K562 (cell line): ENCODE results near the gene PROKR1. TPM values are rescaled to one million over a fixed set of nuclear protein-coding genes. Genes with fewer than 3 reads are reported as not detected.

Source experiments
- ATAC-seq: fragments of 200-7000 bp; cut with Tn5 transposase; 3 replicates; pipeline ENCODE4 v1.9.1; 2020; ENCODE audit warnings: moderate library complexity
- BruUV-seq: library from RNA; stranded (reverse); fragments of 400-500 nt; replicated peaks from 2 replicates; lab custom pipeline; 2021; lab: Mats Ljungman, UMichigan
- CTCF ChIA-PET: fragments of 300-600 bp; formaldehyde crosslinking; extraction: SDS; loops from one replicate; lab custom pipeline; 2021; ENCODE audit warnings: low intra/inter-chr PET ratio; lab: Yijun Ruan, JAX
- POLR2A ChIA-PET: fragments of 300-600, 350-650 bp; sonication (Branson Sonifier 250); formaldehyde crosslinking; extraction: SDS; loops from one replicate; lab custom pipeline; 2021; ENCODE audit warnings: antibody characterized with exemption, inconsistent platforms; lab: Yijun Ruan, JAX
- DNase-seq, 4 experiments: peaks; one replicate each; pipeline versions ENCODE4 v3.0.0 to v3.0.0-alpha.2; 2011 to 2018; ENCODE audit warnings: low spot score in 3 of 4, mixed read lengths in 3 of 4; ENCODE audit errors: extremely low read depth in 1 of 4
- FAIRE-seq: peaks from 2 replicates; lab custom pipeline; 2011; peaks lifted over from hg19 to GRCh38; lab: Jason Lieb, UNC
- H2AFZ ChIP-seq: 2 replicates; pipeline ENCODE4 v1.6.0; 2011; ENCODE audit warnings: low read depth, low read length, control low read depth, inconsistent platforms
- H3K27ac ChIP-seq: fragments of 200-600 bp; 3 replicates; pipeline ENCODE4 v1.8.0; 2011; ENCODE audit warnings: low read depth, mild to moderate bottlenecking, control low read depth, inconsistent platforms, low read length, moderate library complexity, mixed read lengths; ENCODE audit errors: extremely low read depth
- H3K27me3 ChIP-seq, 2 experiments: fragments of 300-600 bp in 1 of 2; 2 replicates in 1 of 2; 3 replicates in 1 of 2; pipeline versions ENCODE4 v1.6.0 to v1.8.0; 2011; ENCODE audit warnings: inconsistent platforms in 2 of 2, low read length in 2 of 2, mild to moderate bottlenecking in 1 of 2, mixed read lengths in 1 of 2, moderate library complexity in 1 of 2; ENCODE audit not compliant: control insufficient read depth in 2 of 2, insufficient read depth in 2 of 2
- H3K36me3 ChIP-seq: fragments of 300-600 bp; 3 replicates; pipeline ENCODE4 v1.8.0; 2011; ENCODE audit warnings: mild to moderate bottlenecking, low read length, inconsistent platforms; ENCODE audit not compliant: control insufficient read depth, insufficient read depth
- H3K4me1 ChIP-seq, 2 experiments: fragments of 200-600 bp in 1 of 2; replicated peaks in 1 of 2; 2 replicates in 1 of 2; 3 replicates in 1 of 2; pipeline versions ENCODE4 v1.5.1 to v1.8.0; 2011; ENCODE audit warnings: inconsistent platforms in 2 of 2, low read length in 2 of 2, mild to moderate bottlenecking in 1 of 2, mixed read lengths in 1 of 2, moderate library complexity in 1 of 2; ENCODE audit not compliant: control insufficient read depth in 2 of 2, insufficient read depth in 2 of 2
- H3K4me2 ChIP-seq: 2 replicates; pipeline ENCODE4 v1.6.1; 2011; ENCODE audit warnings: low read length, control low read depth, inconsistent platforms, mixed read lengths; ENCODE audit not compliant: insufficient read depth
- H3K4me3 ChIP-seq: fragments of 200-600 bp; sonication (generic), shearing (Covaris generic); 2 replicates; pipeline ENCODE4 v1.5.1; 2016; ENCODE audit warnings: control low read depth, inconsistent platforms
- H3K79me2 ChIP-seq: fragments of 200-600 bp; 3 replicates; pipeline ENCODE4 v1.8.0; 2011; ENCODE audit warnings: low read length, inconsistent platforms; ENCODE audit not compliant: control insufficient read depth, insufficient read depth
- H3K9ac ChIP-seq, 2 experiments: 2 replicates each; pipeline versions ENCODE4 v1.6.0 to v1.6.1; 2011; ENCODE audit warnings: low read depth in 2 of 2, low read length in 2 of 2, control low read depth in 1 of 2, inconsistent platforms in 1 of 2, mild to moderate bottlenecking in 1 of 2, mixed read lengths in 1 of 2; ENCODE audit not compliant: insufficient read depth in 1 of 2
- H3K9me1 ChIP-seq: one replicate; pipeline ENCODE4 v1.6.0; 2011; ENCODE audit warnings: inconsistent platforms, mild to moderate bottlenecking, low read length, moderate library complexity; ENCODE audit not compliant: control insufficient read depth, insufficient read depth
- H3K9me3 ChIP-seq: replicated peaks from 2 replicates; pipeline ENCODE4 v1.5.1; 2011; ENCODE audit warnings: low read depth, low read length, inconsistent platforms; ENCODE audit not compliant: control insufficient read depth, insufficient read depth
- H4K20me1 ChIP-seq: replicated peaks from 2 replicates; pipeline ENCODE4 v1.6.1; 2011; ENCODE audit warnings: low read length, inconsistent platforms, mixed read lengths; ENCODE audit not compliant: control insufficient read depth, insufficient read depth
- GATAD2A ChIP-seq: fragments of 450-650 bp; IDR thresholded peaks from 2 replicates; pipeline ENCODE4 v1.6.1; 2017
- HLTF ChIP-seq: fragments of 450-650 bp; IDR thresholded peaks from 2 replicates; pipeline ENCODE4 v1.6.1; 2016
- ILK ChIP-seq: fragments of 450-650 bp; IDR thresholded peaks from 2 replicates; pipeline ENCODE4 v1.6.1; 2016; ENCODE audit warnings: missing genetic modification characterization, low read depth, mild to moderate bottlenecking, missing compliant biosample characterization, moderate library complexity, borderline replicate concordance
- JUND ChIP-seq, 2 experiments: IDR thresholded peaks; 2 replicates in 1 of 2; 3 replicates in 1 of 2; pipeline ENCODE4 v1.6.1; 2011; ENCODE audit warnings: borderline replicate concordance in 2 of 2, low read depth in 2 of 2, low read length in 2 of 2, improper control_type of control experiment in 1 of 2, missing biosample characterization in 1 of 2, missing genetic modification characterization in 1 of 2, missing genetic modification reagents in 1 of 2
- MAFG ChIP-seq: fragments of 450-650 bp; conservative IDR thresholded peaks from 2 replicates; pipeline ENCODE4 v1.6.1; 2016; ENCODE audit warnings: missing genetic modification characterization, missing compliant biosample characterization
- MYNN ChIP-seq, 2 experiments: sonication (generic); formaldehyde crosslinking in 1 of 2; IDR thresholded peaks; 2 replicates each; pipeline versions ENCODE4 v1.5.0 to v1.6.1; 2016 to 2020; ENCODE audit warnings: antibody characterized with exemption in 1 of 2, missing genetic modification reagents in 1 of 2
- NR4A1 ChIP-seq, 2 experiments: fragments of 250-450 bp in 1 of 2; fragments of 450-650 bp in 1 of 2; sonication (Bioruptor Pico) in 1 of 2; IDR thresholded peaks; 2 replicates each; pipeline versions ENCODE4 v1.4.0 to v1.6.1; 2016 to 2020; ENCODE audit warnings: mild to moderate bottlenecking in 2 of 2, missing compliant biosample characterization in 1 of 2, missing genetic modification characterization in 1 of 2, moderate library complexity in 1 of 2
- PTRF ChIP-seq: fragments of 450-650 bp; IDR thresholded peaks from 2 replicates; pipeline ENCODE4 v1.6.1; 2016; ENCODE audit warnings: mild to moderate bottlenecking, missing genetic modification characterization, missing compliant biosample characterization
- STAG1 ChIP-seq: sonication (generic); formaldehyde crosslinking; IDR thresholded peaks from 2 replicates; pipeline ENCODE4 v1.5.0; 2020; ENCODE audit warnings: missing genetic modification reagents, borderline replicate concordance
- TCF7 ChIP-seq: sonication (generic); IDR thresholded peaks from 2 replicates; pipeline ENCODE4 v1.6.1; 2016; ENCODE audit warnings: antibody characterized with exemption, borderline replicate concordance
- TCFL5 ChIP-seq: fragments of 250-450 bp; sonication (Bioruptor Pico); conservative IDR thresholded peaks from 2 replicates; pipeline ENCODE4 v1.6.1; 2021; ENCODE audit warnings: mild to moderate bottlenecking, moderate library complexity, matching md5 sums
- ZNF134 ChIP-seq: fragments of 250-450 bp; sonication (Bioruptor Pico); conservative IDR thresholded peaks from 2 replicates; pipeline ENCODE4 v1.4.0; 2020
- ZNF444 ChIP-seq: fragments of 250-450 bp; sonication (Bioruptor Pico); IDR thresholded peaks from 2 replicates; pipeline ENCODE4 v1.4.0; 2020; ENCODE audit warnings: mild to moderate bottlenecking, moderate library complexity
- WGBS: fragments of 100-300 bp; shearing (Covaris generic); methylation state at CpG from one replicate; pipeline ENCODE4 v1.1.6; 2016; ENCODE audit warnings: low coverage, mixed read lengths; ENCODE audit not compliant: insufficient coverage; ENCODE audit errors: missing lambda C conversion rate; 5-methylcytosine and 5-hydroxymethylcytosine counted together
- in situ Hi-C: fragments of 300-500 bp; cut with MboI; formaldehyde crosslinking; loops from 4 replicates; pipeline ENCODE4 v1.15.0; 2018; ENCODE audit warnings: inconsistent platforms, mixed read lengths
- intact Hi-C: fragments of 100-400 bp; cut with micrococcal nuclease; formaldehyde crosslinking; loops from 2 replicates; pipeline ENCODE4 v1.14.2; 2022
- polyA plus RNA-seq, 8 experiments: library from polyadenylated mRNA; depleted of rRNA in 4 of 8; stranded (reverse) in 5 of 8; unstranded in 3 of 8; fragments of >200 nt; fragmentation: Nextera tagmentation in 2 of 8; fragmentation: Illumina TruSeq in 1 of 8; extraction: Ambion mirVana in 2 of 8; extraction: Trizol in 1 of 8; gene quantifications; 2 replicates each; pipeline versions ENCODE4 v1.2.1 to v1.2.3, GENCODE V29; 2011 to 2014; ENCODE audit warnings: inconsistent platforms in 1 of 8, missing spikeins in 1 of 8
- total RNA-seq, 7 experiments: library from RNA; depleted of rRNA in 6 of 7; stranded (reverse); fragments of >200 nt in 6 of 7; fragmentation: Illumina TruSeq in 2 of 7; extraction: Trizol in 2 of 7; gene quantifications; 2 replicates each; pipeline versions ENCODE4 v1.2.1 to v1.2.3, GENCODE V29; 2011 to 2021; ENCODE audit warnings: low replicate concordance in 1 of 7
- TF ChIP-seq, protein P1 (sequence below): fragments of 250-450 bp; sonication (Bioruptor Pico); IDR thresholded peaks from 2 replicates; pipeline ENCODE4 v1.8.0; 2021; ENCODE audit warnings: borderline replicate concordance, mild to moderate bottlenecking, moderate library complexity; ENCODE audit not compliant: poor library complexity, severe bottlenecking
- TF ChIP-seq, protein P2 (sequence below): sonication (generic); formaldehyde crosslinking; IDR thresholded peaks from 2 replicates; pipeline ENCODE4 v1.8.0; 2022; ENCODE audit warnings: mild to moderate bottlenecking, low read depth, missing genetic modification reagents

PROKR1 gene
- total and polyA plus RNA-seq, 9 of the 15 experiments (the other 6 are each of a cell fraction or from before 2014, with no cell fraction given), result 0.01 to 0.18 (median 0.09) TPM; not detected in 1

DNA sequence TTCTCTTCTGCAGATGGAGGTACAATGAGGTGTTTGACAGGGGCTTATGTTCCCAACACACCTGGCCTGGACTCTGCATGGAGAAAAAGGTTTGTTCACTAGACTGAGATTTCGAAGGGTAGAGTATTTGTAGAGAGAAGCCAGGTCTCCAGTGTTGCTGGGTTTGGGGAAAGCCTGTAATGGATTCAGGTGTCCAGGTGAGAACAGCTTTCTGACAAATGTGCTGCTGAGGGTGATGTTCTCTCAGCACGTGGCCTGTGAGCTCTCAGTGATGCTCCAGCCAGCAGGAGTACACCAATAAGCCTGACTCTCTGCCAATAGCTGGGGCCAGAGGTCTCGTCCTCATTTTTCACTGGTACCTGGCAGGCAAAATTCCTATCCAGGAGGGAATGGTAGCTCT, 47.5 kb downstream of the PROKR1 start:
- Histone ChIP-seq H3K9me1 (no peaks in the 10 kb centered on the region), H3K4me3 (no peak overlapping the region), H3K27ac (no peak overlapping the region), H3K36me3 (no peaks in the 10 kb centered on the region), H3K4me2 (no peak overlapping the region), H3K9ac (no peak overlapping the region), H2AFZ (no peak overlapping the region), H3K79me2 (no peaks in the 10 kb centered on the region), H3K9me3 (no peaks in the 10 kb centered on the region), H3K27me3 (no peaks in the 10 kb centered on the region), H3K4me1 (peaks cover 2 to 10% of the 10 kb centered on the region in 2 experiments; a peak in 4 of 5 replicates), H4K20me1 (no peaks in the 10 kb centered on the region)
- BruUV-seq, result no TSS peak
- POLR2A ChIA-PET, result interaction anchor here (1.0 kb wide), 1 partner anchor 11 kb away, joined by 3 read pairs; no protein-coding TSS in a partner anchor
- TF ChIP-seq GATAD2A, result no peak
- TF ChIP-seq MAFG (tag), result no peak
- TF ChIP-seq, protein P1, sequence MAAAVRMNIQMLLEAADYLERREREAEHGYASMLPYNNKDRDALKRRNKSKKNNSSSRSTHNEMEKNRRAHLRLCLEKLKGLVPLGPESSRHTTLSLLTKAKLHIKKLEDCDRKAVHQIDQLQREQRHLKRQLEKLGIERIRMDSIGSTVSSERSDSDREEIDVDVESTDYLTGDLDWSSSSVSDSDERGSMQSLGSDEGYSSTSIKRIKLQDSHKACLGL (CRISPR knock-in tag), result no peak
- no peak for TF ChIP-seq ILK (tag)
- no peak for TF ChIP-seq TCFL5 (CRISPR knock-in tag)
- no peak for TF ChIP-seq ZNF444
- no peak for TF ChIP-seq JUND (IDR thresholded peaks at IDR 0.05; ENCODE audit: borderline replicate concordance, low read depth, low read length)
- TF ChIP-seq JUND (tag; IDR thresholded peaks at IDR 0.05; ENCODE audit: borderline replicate concordance, low read depth, low read length), result no peak
- TF ChIP-seq PTRF, result no peak
- TF ChIP-seq MYNN (IDR thresholded peaks at IDR 0.05), result no peak
- no peak for TF ChIP-seq MYNN (CRISPR knock-in tag; IDR thresholded peaks at IDR 0.05)
- TF ChIP-seq NR4A1 (CRISPR knock-in tag; IDR thresholded peaks at IDR 0.05), result no peak
- no peak for TF ChIP-seq NR4A1 (tag; IDR thresholded peaks at IDR 0.05)
- TF ChIP-seq, protein P2, sequence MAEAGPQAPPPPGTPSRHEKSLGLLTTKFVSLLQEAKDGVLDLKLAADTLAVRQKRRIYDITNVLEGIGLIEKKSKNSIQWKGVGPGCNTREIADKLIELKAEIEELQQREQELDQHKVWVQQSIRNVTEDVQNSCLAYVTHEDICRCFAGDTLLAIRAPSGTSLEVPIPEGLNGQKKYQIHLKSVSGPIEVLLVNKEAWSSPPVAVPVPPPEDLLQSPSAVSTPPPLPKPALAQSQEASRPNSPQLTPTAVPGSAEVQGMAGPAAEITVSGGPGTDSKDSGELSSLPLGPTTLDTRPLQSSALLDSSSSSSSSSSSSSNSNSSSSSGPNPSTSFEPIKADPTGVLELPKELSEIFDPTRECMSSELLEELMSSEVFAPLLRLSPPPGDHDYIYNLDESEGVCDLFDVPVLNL (CRISPR knock-in tag), result no peak
- no peak for TF ChIP-seq ZNF134 (CRISPR knock-in tag)
- no peak for TF ChIP-seq HLTF
- no peak for TF ChIP-seq STAG1 (CRISPR knock-in tag)
- TF ChIP-seq TCF7, result no peak
- FAIRE-seq (no peak), DNase-seq (no peak), ATAC-seq (no peak)
- WGBS, result 33% methylated on average over 3 of the region's 3 CpGs
- CTCF ChIA-PET, result no interaction called here
- intact Hi-C loops, result no loop called here
- in situ Hi-C loops, result no loop called here
